ENCODE results near the gene SEPHS1. TPM values are rescaled to one million over a fixed set of nuclear protein-coding genes. Genes with fewer than 3 reads are reported as not detected.
"Not testable (repeated sequence)": the region's sequence is repeated elsewhere in the genome, so short reads cannot be mapped to it uniquely, and the experiment has no call there.

SEPHS1 gene
- total and polyA plus RNA-seq, 2 donors (not counting 1 experiment from before 2014, with no cell fraction given): 14.7 to 29.1 TPM

DNA sequence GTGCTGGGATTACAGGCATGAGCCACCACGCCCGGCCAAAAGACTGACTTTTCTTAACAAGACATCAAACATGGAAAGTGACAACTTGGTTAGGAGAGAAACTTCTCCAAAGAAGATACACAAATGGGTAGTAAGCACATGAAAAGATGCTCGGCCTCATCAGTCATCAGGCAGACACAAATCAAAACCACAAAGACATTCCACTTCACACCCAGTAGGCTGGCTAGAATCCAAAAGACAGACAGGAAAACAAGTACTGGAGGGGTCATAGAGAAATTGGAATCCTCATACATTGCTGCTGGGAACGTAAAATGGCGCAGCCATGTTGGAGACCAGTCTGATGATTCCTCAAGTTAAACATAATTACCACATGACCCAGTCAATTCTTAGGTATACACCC is 16.4 kb downstream of the SEPHS1 start:
- no peak overlapping the region for H3K27ac Mint-ChIP-seq
- POLR2A ChIA-PET: no interaction called here
- H3K27me3 Mint-ChIP-seq: no peaks in the 10 kb centered on the region
- Histone ChIP-seq H3K36me3 (replicated peaks in 1 of 2; ENCODE audit: control extremely low read depth in 1 of 2, control insufficient read depth in 1 of 2, extremely low read depth in 1 of 2, insufficient read depth in 2 of 2, low read length in 1 of 2) (peaks cover 0 to 54% of the 10 kb centered on the region in 2 experiments), H3K4me3 (ENCODE audit: control extremely low read depth in 1 of 5, extremely low read depth in 1 of 5, insufficient read depth in 1 of 5, low read depth in 2 of 5, low read length in 4 of 5) (no peak overlapping the region), H4K20me1 (ENCODE audit: control insufficient read depth, insufficient read depth, low read length, poor library complexity, severe bottlenecking) (no peaks in the 10 kb centered on the region), H3K79me2 (ENCODE audit: control insufficient read depth, insufficient read depth, low read length) (peaks cover 12% of the 10 kb centered on the region), H3K4me1 (ENCODE audit: control insufficient read depth in 2 of 2, insufficient read depth in 2 of 2, low read length in 2 of 2) (no peaks in the 10 kb centered on the region), H3K9me3 (ENCODE audit: control extremely low read depth in 1 of 3, control insufficient read depth in 2 of 3, insufficient read depth in 1 of 3, low read length in 2 of 3) (no peaks in the 10 kb centered on the region), H2AFZ (ENCODE audit: insufficient read depth, low read depth, low read length, poor library complexity, severe bottlenecking) (no peak overlapping the region), H3K4me2 (replicated peaks; ENCODE audit: low read depth, low read length, poor library complexity, severe bottlenecking) (no peak overlapping the region), H3K27me3 (replicated peaks in 1 of 4; ENCODE audit: control extremely low read depth in 1 of 4, control insufficient read depth in 3 of 4, insufficient read depth in 4 of 4, low read length in 3 of 4) (no peaks in the 10 kb centered on the region), H3K27ac (ENCODE audit: low read length in 2 of 2) (no peak overlapping the region), H3K9ac (ENCODE audit: low read length) (no peak overlapping the region)
- H3K9me3 Mint-ChIP-seq (ENCODE audit: insufficient read depth): no peaks in the 10 kb centered on the region
- CTCF ChIA-PET: no interaction called here
- no peak for ATAC-seq (ENCODE audit: low read depth)
- intact Hi-C loops (cut with micrococcal nuclease): no loop called here
- H3K4me3 Mint-ChIP-seq: no peak overlapping the region
- H3K4me1 Mint-ChIP-seq: no peaks in the 10 kb centered on the region
- 100% methylated on average over 2 of the region's 5 CpGs for WGBS (ENCODE audit: insufficient coverage)
- no peak for TF ChIP-seq CTCF (IDR thresholded peaks at IDR 0.05)
- no peak for TF ChIP-seq EZH2 (IDR thresholded peaks at IDR 0.05; ENCODE audit: borderline replicate concordance, insufficient read depth, low read depth, low read length, poor library complexity, severe bottlenecking)
- DNase-seq: no peak

DNA sequence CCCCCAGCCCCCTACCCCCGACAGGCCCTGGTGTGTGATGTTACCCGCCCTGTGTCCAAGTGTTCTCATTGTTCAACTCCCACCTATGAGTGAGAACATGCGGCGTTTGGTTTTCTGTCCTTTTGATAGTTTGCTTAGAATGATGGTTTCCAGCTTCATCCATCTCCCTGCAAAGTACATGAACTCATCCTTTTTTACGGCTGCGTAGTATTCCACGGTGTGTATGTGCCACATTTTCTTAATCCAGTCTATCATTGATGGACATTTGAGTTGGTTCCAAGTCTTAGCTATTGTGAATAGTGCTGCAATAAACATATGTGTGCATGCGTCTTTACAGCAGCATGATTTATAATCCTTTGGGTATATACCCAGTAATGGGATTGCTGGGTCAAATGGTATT is 17.1 kb downstream of the SEPHS1 start:
- H3K27ac Mint-ChIP-seq; H3K4me3 ChIP-seq (ENCODE audit: control extremely low read depth in 1 of 5, extremely low read depth in 1 of 5, insufficient read depth in 1 of 5, low read depth in 2 of 5, low read length in 4 of 5); DNase-seq; H3K27ac ChIP-seq (ENCODE audit: low read length in 2 of 2); CTCF ChIA-PET; H3K4me3 Mint-ChIP-seq; H3K4me2 ChIP-seq (replicated peaks; ENCODE audit: low read depth, low read length, poor library complexity, severe bottlenecking); H3K9me3 Mint-ChIP-seq (ENCODE audit: insufficient read depth); intact Hi-C loops (cut with micrococcal nuclease); H3K9me3 ChIP-seq (ENCODE audit: control extremely low read depth in 1 of 3, control insufficient read depth in 2 of 3, insufficient read depth in 1 of 3, low read length in 2 of 3); H3K4me1 ChIP-seq (ENCODE audit: control insufficient read depth in 2 of 2, insufficient read depth in 2 of 2, low read length in 2 of 2); POLR2A ChIA-PET; H3K27me3 ChIP-seq (replicated peaks in 1 of 4; ENCODE audit: control extremely low read depth in 1 of 4, control insufficient read depth in 3 of 4, insufficient read depth in 4 of 4, low read length in 3 of 4); H3K4me1 Mint-ChIP-seq; ATAC-seq (ENCODE audit: low read depth); H3K9ac ChIP-seq (ENCODE audit: low read length); H4K20me1 ChIP-seq (ENCODE audit: control insufficient read depth, insufficient read depth, low read length, poor library complexity, severe bottlenecking); H3K27me3 Mint-ChIP-seq; H2AFZ ChIP-seq (ENCODE audit: insufficient read depth, low read depth, low read length, poor library complexity, severe bottlenecking): not testable (repeated sequence)
- H3K79me2 ChIP-seq (ENCODE audit: control insufficient read depth, insufficient read depth, low read length): peaks cover 10% of the 10 kb centered on the region
- WGBS (ENCODE audit: insufficient coverage): no CpG with 5 or more reads among the region's 8 CpGs
- peaks cover 0 to 61% of the 10 kb centered on the region in 2 experiments for H3K36me3 ChIP-seq (replicated peaks in 1 of 2; ENCODE audit: control extremely low read depth in 1 of 2, control insufficient read depth in 1 of 2, extremely low read depth in 1 of 2, insufficient read depth in 2 of 2, low read length in 1 of 2)
